OCI-LY7 (cell line): ENCODE data around the gene NARS2.

Experiments
- CTCF ChIP-seq: fragments of 200-600 bp; sonication (generic); conservative IDR thresholded peaks from 2 replicates; pipeline ENCODE4 v1.5.1; 2014; ENCODE audit warnings: mild to moderate bottlenecking, antibody characterized with exemption, low read length, moderate library complexity, mixed read lengths
- EZH2phosphoT487 ChIP-seq: fragments of 200-600 bp; sonication (generic); IDR thresholded peaks from 2 replicates; pipeline ENCODE4 v1.6.1; 2018; ENCODE audit warnings: low read depth, borderline replicate concordance, mild to moderate bottlenecking, mixed run types, antibody characterized with exemption, low read length, moderate library complexity, mixed read lengths

GRCh38 chr11:78432956-78433355, 141.7 kb downstream of the NARS2 start:
- TF ChIP-seq CTCF (no peak), EZH2phosphoT487 (no peak)
